Measurements from ENCODE around the gene ESYT3.
A peak's percentile ranks its signal among the peaks of the same experiment; 100 is the strongest.

Gene ESYT3

GRCh38 chr3:138434276-138434874, at the start of gene ESYT3:
Gene ESYT3 (plus strand): TSS chr3:138434616. CDS start chr3:138434799, 183 bp downstream.
- DNase-seq, result peak; percentile 82

- DNase-seq, result no peak
Observed at GRCh38 chr3:138384976-138385375, 49.4 kb upstream of the ESYT3 start.

- no peak for DNase-seq
Observed at GRCh38 chr3:138389144-138389601, 45.2 kb upstream of the ESYT3 start.

- DNase-seq, result no peak
Observed at GRCh38 chr3:138389841-138390581, 44.4 kb upstream of the ESYT3 start.

- no peak for DNase-seq
Observed at GRCh38 chr3:138390582-138390932, 43.9 kb upstream of the ESYT3 start.

- DNase-seq, result no peak
Observed at GRCh38 chr3:138394156-138394555, 40.3 kb upstream of the ESYT3 start.

GRCh38 chr3:138394686-138395085, 39.7 kb upstream of the ESYT3 start:
- DNase-seq, result no peak

- no peak for DNase-seq
Observed at GRCh38 chr3:138395865-138396751, 38.3 kb upstream of the ESYT3 start.

GRCh38 chr3:138396752-138397410, 37.5 kb upstream of the ESYT3 start:
- no peak for DNase-seq

GRCh38 chr3:138397983-138398382, 36.4 kb upstream of the ESYT3 start:
- DNase-seq, result no peak

GRCh38 chr3:138398791-138399575, 35.4 kb upstream of the ESYT3 start:
- no peak for DNase-seq

- DNase-seq, result no peak
Observed at GRCh38 chr3:138399766-138400165, 34.6 kb upstream of the ESYT3 start.

GRCh38 chr3:138400651-138401070, 33.8 kb upstream of the ESYT3 start:
- no peak for DNase-seq

GRCh38 chr3:138401834-138402233, 32.6 kb upstream of the ESYT3 start:
- no peak for DNase-seq

- DNase-seq, result no peak
Observed at GRCh38 chr3:138404121-138404520, 30.3 kb upstream of the ESYT3 start.

- no peak for DNase-seq
Observed at GRCh38 chr3:138405001-138405400, 29.4 kb upstream of the ESYT3 start.

GRCh38 chr3:138405486-138405885, 28.9 kb upstream of the ESYT3 start:
- DNase-seq, result no peak

- DNase-seq, result no peak
Observed at GRCh38 chr3:138406606-138407005, 27.8 kb upstream of the ESYT3 start.

GRCh38 chr3:138407236-138407907, 27.0 kb upstream of the ESYT3 start:
- DNase-seq, result no peak

GRCh38 chr3:138408751-138409570, 25.5 kb upstream of the ESYT3 start:
- DNase-seq, result no peak

Measured in activated CD8-positive, alpha-beta memory T cell treated with anti-CD3 and anti-CD28 coated beads for 24 hours (primary cell).